Duodenal mucosa (tissue), 2 donors: Measurements from ENCODE around the gene PIAS3.

Experiments
- H3K27ac ChIP-seq: one replicate; pipeline ENCODE4 v1.7.0; 2013; ENCODE audit warnings: low read depth, low read length
- H3K27me3 ChIP-seq, 2 donors: one replicate each; pipeline ENCODE4 v1.7.0; 2013; ENCODE audit warnings: low read length in 2 of 2, control low read depth in 1 of 2; ENCODE audit not compliant: insufficient read depth in 2 of 2, control insufficient read depth in 1 of 2
- H3K36me3 ChIP-seq, 2 donors: one replicate each; pipeline ENCODE4 v1.7.0; 2013; ENCODE audit warnings: low read length in 2 of 2, control low read depth in 1 of 2; ENCODE audit not compliant: insufficient read depth in 2 of 2, control insufficient read depth in 1 of 2
- H3K4me1 ChIP-seq, 2 donors: one replicate each; pipeline ENCODE4 v1.7.0; 2013; ENCODE audit warnings: low read length in 2 of 2, control low read depth in 1 of 2; ENCODE audit not compliant: insufficient read depth in 2 of 2, control insufficient read depth in 1 of 2
- H3K4me3 ChIP-seq, 2 donors: one replicate each; pipeline ENCODE4 v1.7.0; 2013; ENCODE audit warnings: low read length in 2 of 2, low read depth in 1 of 2
- H3K9ac ChIP-seq, 2 donors: one replicate each; pipeline ENCODE4 v1.7.0; 2013; ENCODE audit warnings: low read length in 2 of 2, low read depth in 1 of 2
- H3K9me3 ChIP-seq, 2 donors: one replicate each; pipeline ENCODE4 v1.7.0; 2013; ENCODE audit warnings: low read length in 2 of 2, control low read depth in 1 of 2; ENCODE audit not compliant: control insufficient read depth in 1 of 2

The PIAS3 gene

DNA sequence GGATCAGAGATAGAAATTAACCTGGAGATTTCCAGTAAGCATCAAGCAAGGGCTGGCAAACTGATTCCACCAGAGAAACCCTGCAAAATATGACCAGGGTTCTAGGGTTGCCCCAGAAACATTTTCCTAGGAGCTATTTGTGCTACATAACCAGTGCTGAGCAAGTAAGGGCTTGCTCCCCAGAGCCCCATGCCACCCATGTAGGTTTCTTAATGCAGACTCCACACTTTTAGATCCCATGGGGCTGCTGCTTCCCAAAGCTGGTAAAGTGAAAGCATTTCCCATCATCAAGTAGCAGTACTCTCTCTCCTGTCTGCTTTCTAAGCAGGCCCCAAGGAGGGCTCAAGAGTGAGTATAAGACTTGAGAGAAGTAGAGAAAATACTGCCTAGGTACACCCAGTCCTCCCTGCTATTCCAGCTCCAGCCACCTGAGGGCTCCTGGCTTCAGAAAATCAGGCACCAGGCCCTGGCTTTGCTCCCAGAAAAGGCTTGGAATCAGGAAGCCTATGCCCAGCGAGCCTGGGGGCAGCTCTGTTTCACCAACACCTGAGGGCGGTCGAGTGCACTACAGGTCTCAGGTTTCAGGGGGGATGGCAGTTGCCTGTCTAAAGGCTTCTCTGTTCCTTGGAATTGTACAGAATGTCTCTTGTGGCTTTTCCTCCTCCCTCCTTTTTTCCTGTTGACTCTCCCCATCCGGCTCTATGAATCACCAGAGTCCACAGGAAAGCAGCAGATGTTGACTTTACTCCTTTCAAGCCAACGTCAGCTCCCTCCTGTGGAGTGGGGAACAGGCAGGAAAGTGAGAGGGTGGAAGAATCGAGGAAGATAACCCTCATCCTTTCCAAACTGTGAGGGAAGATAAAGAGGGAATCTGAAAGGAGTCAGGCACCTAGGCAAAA is 33.0 kb upstream of the PIAS3 start:
- H3K27ac ChIP-seq: peak overlapping the region; percentile 42
- H3K27me3 ChIP-seq: no peaks in the 10 kb centered on the region
- H3K36me3 ChIP-seq: no peaks in the 10 kb centered on the region
- peaks cover 24% of the 10 kb centered on the region in 2 donors for H3K4me1 ChIP-seq
- H3K9ac ChIP-seq: peak overlapping the region; percentile 20 to 48
- H3K4me3 ChIP-seq: peak overlapping the region; percentile 14 to 25
- no peaks in the 10 kb centered on the region for H3K9me3 ChIP-seq

- Histone ChIP-seq H3K9ac (peak overlapping the region in 1 of 2 donors; percentile 20), H3K36me3 (no peaks in the 10 kb centered on the region), H3K4me3 (peak overlapping the region in 1 of 2 donors; percentile 25), H3K27me3 (no peaks in the 10 kb centered on the region), H3K4me1 (peaks cover 24% of the 10 kb centered on the region in 2 donors), H3K9me3 (no peaks in the 10 kb centered on the region), H3K27ac (no peak overlapping the region)
Measured at GRCh38 chr1:145891143-145891542, 32.3 kb upstream of the PIAS3 start.

DNA sequence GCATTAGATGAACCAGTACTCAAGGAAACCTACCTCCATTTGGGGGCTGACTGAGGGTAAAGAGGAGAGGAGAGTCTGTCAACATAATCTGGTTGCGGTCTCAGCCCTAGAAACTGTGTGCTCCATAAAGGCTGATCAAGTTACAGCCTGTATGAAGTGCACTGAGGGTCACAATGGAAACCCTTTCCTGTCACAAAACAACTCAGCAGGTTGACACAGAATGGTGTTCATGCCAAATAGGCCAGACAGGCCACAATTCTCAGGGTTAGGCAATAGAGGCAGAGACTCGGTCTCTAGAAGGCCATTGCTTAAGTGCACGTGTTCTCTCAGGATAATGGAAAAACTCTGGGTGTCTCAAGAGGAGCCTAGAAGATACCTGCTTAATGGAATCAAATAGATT is 30.8 kb upstream of the PIAS3 start:
- H3K4me1 ChIP-seq: peaks cover 29 to 32% of the 10 kb centered on the region in 2 donors
- no peak overlapping the region for H3K9ac ChIP-seq
- H3K4me3 ChIP-seq: no peak overlapping the region
- H3K27ac ChIP-seq: no peak overlapping the region
- no peaks in the 10 kb centered on the region for H3K9me3 ChIP-seq
- no peaks in the 10 kb centered on the region for H3K36me3 ChIP-seq
- peaks cover 7 to 8% of the 10 kb centered on the region in 2 donors for H3K27me3 ChIP-seq

GRCh38 chr1:145887631-145888030 is 28.8 kb upstream of the PIAS3 start:
- Histone ChIP-seq H3K27me3 (peaks cover 10 to 18% of the 10 kb centered on the region in 2 donors), H3K36me3 (no peaks in the 10 kb centered on the region), H3K4me3 (no peak overlapping the region), H3K9ac (no peak overlapping the region), H3K4me1 (peaks cover 25 to 29% of the 10 kb centered on the region in 2 donors), H3K9me3 (no peaks in the 10 kb centered on the region), H3K27ac (no peak overlapping the region)

GRCh38 chr1:145886816-145887215 is 27.9 kb upstream of the PIAS3 start:
- no peak overlapping the region for H3K9ac ChIP-seq
- peaks cover 18 to 22% of the 10 kb centered on the region in 2 donors for H3K4me1 ChIP-seq
- no peaks in the 10 kb centered on the region for H3K9me3 ChIP-seq
- no peaks in the 10 kb centered on the region for H3K36me3 ChIP-seq
- H3K27ac ChIP-seq: no peak overlapping the region
- H3K27me3 ChIP-seq: peaks cover 10 to 18% of the 10 kb centered on the region in 2 donors
- no peak overlapping the region for H3K4me3 ChIP-seq

DNA sequence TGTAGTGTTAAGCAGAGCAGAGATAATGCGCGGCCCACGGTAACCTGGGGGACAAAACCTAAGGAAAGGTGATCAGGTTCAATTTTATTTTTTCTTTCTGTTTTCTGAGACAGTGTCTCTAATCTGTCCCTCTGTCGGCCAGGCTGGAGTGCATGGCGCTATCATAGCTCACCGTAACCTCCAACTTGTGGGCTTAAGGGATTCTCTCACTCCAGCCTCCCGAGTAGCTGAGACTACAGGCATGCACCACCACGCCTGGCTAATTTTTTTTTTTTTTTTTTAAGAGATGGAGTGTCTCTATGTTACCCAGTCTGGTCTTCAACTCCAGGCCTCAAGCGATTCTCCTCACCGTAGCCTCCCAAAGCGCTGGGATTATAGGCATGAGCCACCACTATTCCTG is 27.5 kb upstream of the PIAS3 start:
- H3K27me3 ChIP-seq: peaks cover 10 to 18% of the 10 kb centered on the region in 2 donors
- H3K36me3 ChIP-seq: no peaks in the 10 kb centered on the region
- peaks cover 15 to 18% of the 10 kb centered on the region in 2 donors for H3K4me1 ChIP-seq
- H3K9me3 ChIP-seq: no peaks in the 10 kb centered on the region
- no peak overlapping the region for H3K9ac ChIP-seq
- H3K27ac ChIP-seq: no peak overlapping the region
- peak overlapping the region; percentile 76 to 81 for H3K4me3 ChIP-seq

DNA sequence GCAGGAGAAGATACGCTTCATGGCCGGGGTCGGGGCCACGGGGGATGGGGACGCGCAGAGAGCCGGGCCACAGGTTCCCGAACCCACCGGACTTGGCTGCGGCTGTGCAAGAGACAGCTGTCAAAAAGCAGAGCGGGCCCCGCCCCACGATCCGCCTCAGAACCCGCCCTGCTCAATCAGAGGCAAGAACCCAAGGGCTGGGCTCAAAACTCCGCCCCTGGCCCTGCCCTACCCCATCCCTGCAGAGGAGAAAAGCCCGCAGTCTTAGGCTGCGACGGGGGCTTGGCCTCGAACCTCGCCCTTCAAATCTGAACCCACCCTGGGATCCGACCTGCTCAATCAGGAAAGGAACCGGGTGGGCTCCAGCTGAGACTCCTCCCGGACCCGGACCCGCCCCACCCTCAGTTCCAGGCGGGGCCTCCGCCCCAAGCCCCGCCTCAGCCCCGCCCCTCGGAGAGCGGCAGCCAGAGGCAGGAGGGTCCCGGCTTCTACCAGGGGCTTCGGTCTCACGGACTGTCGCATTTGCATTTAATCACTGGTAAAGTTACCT is 26.9 kb upstream of the PIAS3 start, which contains the start of gene ANKRD35:
TSS of gene ANKRD35 (minus strand) at position 129 of the 550 bp plus-strand sequence. CDS start at position 21, 108 bp downstream.
- peaks cover 9 to 12% of the 10 kb centered on the region in 2 donors for H3K4me1 ChIP-seq
- H3K9me3 ChIP-seq: no peaks in the 10 kb centered on the region
- peak within 1 kb of the TSS; percentile 76 to 81 for H3K4me3 ChIP-seq
- peaks cover 10 to 18% of the 10 kb centered on the region in 2 donors for H3K27me3 ChIP-seq
- H3K27ac ChIP-seq: no peak within 1 kb of the TSS
- no peaks in the 10 kb centered on the region for H3K36me3 ChIP-seq
- no peak within 1 kb of the TSS for H3K9ac ChIP-seq

- no peak overlapping the region for H3K9ac ChIP-seq
- peaks cover 10 to 18% of the 10 kb centered on the region in 2 donors for H3K27me3 ChIP-seq
- H3K27ac ChIP-seq: no peak overlapping the region
- peaks cover 5 to 7% of the 10 kb centered on the region in 2 donors for H3K4me1 ChIP-seq
- no peaks in the 10 kb centered on the region for H3K36me3 ChIP-seq
- H3K9me3 ChIP-seq: no peaks in the 10 kb centered on the region
- no peak overlapping the region for H3K4me3 ChIP-seq
Measured at GRCh38 chr1:145884675-145885074, 25.8 kb upstream of the PIAS3 start.

- peaks cover 2 to 12% of the 10 kb centered on the region in 2 donors for H3K27me3 ChIP-seq
Measured at GRCh38 chr1:145879775-145880174, 20.9 kb upstream of the PIAS3 start.

GRCh38 chr1:145878724-145879123 is 19.8 kb upstream of the PIAS3 start:
- H3K9ac ChIP-seq: no peak overlapping the region
- H3K4me3 ChIP-seq: no peak overlapping the region
- no peaks in the 10 kb centered on the region for H3K4me1 ChIP-seq
- no peaks in the 10 kb centered on the region for H3K36me3 ChIP-seq
- peaks cover 0 to 3% of the 10 kb centered on the region in 2 donors for H3K27me3 ChIP-seq
- no peak overlapping the region for H3K27ac ChIP-seq
- no peaks in the 10 kb centered on the region for H3K9me3 ChIP-seq

More at GRCh38 chr1:145879775-145880174, 20.9 kb upstream of the PIAS3 start:
- no peak overlapping the region for H3K4me3 ChIP-seq
- no peak overlapping the region for H3K9ac ChIP-seq
- no peaks in the 10 kb centered on the region for H3K4me1 ChIP-seq
- no peaks in the 10 kb centered on the region for H3K36me3 ChIP-seq
- H3K27ac ChIP-seq: no peak overlapping the region
- H3K9me3 ChIP-seq: no peaks in the 10 kb centered on the region
